IPS-11a (cell line): ENCODE results near the gene GLT1D1.
A peak's percentile ranks its signal among the peaks of the same experiment; 100 is the strongest.
"Not testable (repeated sequence)": the region's sequence is repeated elsewhere in the genome, so short reads cannot be mapped to it uniquely, and the experiment has no call there.

Experiments used
- H3K4me3 ChIP-seq: one replicate; pipeline ENCODE4 v1.5.1; 2013; ENCODE audit warnings: low read depth, low read length, control low read depth

Gene GLT1D1

DNA sequence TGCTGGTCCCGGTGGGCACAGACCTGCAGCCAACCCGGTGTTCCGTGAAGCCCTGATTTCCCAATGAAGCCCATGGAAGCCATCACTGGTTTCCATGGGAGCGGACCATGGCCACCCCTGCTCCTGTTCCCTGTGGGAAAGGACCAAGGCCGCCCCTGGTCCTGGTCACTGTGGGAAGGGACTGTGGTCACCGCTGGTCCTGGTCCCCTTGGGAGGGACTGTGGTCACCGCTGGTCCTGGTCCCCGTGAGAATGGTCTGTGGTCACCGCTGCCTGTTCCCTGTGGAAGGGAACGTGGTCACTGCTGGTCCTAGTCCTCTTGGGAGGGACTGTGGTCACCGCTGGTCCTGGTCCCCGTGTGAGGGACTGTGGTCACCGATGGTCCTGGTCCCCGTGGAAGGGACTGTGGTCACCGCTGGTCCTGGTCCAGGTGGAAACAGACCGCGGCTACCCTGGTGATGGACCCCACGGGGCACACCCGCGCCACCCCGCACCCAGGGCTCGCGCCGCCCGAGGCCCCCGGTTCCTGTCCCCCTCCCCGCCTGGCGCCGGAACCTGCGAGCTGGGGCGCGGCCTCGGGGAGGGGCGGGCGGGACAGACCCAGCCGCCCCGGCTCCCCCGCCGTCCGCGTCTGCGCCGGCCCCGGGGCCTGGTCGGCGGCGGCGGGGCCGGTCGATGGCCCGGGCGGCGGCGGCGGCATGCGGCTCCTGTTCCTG lies at the start of gene GLT1D1:
GLT1D1 (plus strand) TSS at position 594 of the 715 bp plus-strand sequence; CDS start at position 698, 104 bp downstream.
- peak within 1 kb of the TSS; percentile 61 for H3K4me3 ChIP-seq

DNA sequence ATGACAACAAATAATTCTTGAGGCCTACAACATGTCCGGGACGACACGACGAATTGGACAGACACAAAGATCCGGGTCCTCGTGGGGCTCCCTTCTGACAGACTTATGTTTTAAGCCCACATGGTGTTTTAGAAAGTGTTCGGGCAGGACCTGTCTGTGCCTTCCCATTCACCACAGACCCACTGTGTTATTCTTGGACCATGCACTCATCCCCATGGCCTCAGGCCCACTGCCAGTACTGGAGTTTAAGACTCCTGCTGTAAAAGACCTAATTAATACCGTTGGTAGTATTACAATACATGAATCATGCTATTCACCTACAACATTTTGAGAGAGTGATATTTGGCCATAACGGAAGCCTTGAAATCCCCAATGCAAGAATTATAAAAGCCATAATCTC lies 49.5 kb upstream of the GLT1D1 start:
- H3K4me3 ChIP-seq = no peak overlapping the region

DNA sequence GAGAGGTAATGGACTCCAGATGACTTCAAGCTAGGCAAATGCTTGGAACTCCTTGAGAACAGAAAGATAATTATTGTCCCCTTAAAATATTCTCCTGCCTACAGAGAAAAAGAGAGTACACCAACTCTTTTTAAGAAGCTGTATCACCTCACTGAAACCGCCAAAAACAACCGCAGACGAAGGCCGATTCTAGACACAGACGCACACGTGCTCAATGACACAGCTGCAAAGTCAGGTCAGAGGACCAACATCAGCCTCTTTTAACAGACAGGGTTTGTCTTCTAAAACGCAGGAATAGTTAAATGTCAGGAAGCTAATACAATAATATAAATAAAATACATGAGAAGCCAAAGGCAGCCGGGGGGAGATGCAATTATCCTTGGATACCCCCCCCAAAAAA lies 48.5 kb upstream of the GLT1D1 start:
- H3K4me3 ChIP-seq = no peak overlapping the region

DNA sequence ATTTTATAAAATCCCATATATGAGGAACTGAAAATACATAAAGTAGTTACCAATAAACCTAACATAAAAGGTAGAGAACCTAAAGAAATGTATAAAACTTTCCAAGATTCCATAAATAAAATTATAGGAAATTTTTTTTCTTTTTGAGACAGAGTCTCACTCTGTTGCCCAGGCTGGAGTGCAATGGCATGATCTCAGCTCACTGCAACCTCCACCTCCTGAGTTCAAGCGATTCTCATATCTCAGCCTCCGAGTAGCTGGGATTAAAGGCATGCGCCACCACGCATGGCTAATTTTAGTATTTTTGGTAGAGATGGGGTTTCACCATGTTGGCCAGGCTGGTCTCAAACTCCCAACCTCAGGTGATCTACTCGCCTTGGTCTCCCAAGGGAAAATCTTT lies 47.9 kb upstream of the GLT1D1 start:
- not testable (repeated sequence) for H3K4me3 ChIP-seq

DNA sequence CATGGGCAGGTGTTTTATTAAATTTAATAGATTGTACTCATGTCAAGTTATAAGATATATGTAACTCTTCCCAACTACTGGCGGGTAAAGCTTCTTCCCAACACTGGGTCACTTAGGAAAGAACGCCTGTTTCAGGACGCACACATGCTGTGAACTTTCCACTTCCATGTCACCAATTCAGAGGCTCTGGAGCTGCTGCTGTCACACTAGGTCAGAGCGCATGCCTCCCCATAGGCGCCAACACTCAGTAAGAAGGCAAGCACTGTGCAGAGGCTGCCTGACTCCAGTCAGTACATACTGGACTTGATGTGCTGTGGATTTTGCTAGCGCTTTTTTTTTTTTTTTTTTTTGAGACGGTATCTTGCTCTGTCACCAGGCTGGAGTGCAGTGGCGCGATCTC lies 46.7 kb upstream of the GLT1D1 start:
- no peak overlapping the region for H3K4me3 ChIP-seq

DNA sequence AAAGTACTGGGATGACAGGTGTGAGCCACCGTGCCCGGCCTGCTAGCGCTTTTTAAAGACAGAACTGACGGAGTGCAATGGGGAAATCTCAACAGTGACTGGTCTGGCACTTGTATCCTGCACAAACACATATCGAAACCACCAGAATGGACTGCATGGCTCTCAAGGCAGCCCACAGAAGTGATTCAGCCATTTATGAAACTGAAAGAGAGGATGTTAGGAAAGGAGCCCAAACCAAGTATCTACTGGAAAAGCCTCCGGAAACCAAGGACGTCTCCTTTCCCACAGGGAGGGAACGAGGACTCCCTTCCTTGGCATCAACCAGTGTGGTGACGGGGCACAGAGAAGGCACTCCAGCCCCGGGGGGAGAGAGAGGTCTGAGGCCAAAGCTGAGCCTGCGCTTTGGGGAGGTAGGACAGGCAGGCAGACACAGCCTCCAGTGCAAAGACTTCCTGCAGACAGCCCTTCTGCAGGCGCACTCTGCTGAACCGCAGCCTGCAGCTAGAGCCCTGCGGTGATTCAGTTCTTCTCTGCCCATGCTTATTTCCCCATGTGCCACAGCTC lies 46.0 kb upstream of the GLT1D1 start:
- no peak overlapping the region for H3K4me3 ChIP-seq

DNA sequence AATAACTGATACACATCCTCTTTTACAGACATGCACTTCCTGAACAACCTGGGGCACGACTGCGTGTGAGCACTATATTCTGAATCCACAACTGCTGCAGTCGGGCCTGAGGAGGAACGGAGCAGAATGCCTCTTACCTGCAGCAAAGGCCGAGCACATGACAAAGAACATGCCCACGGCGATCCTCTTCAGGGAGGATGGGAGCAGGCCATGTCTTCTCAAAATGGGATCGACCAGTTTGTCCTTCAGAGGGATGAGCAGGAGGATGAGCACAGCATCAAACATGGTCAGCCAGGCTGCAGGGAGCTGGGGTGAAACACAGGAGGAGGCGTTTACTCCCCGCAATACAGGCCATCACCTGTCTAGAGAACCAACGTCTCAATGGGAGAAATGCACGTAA lies 44.6 kb upstream of the GLT1D1 start:
- H3K4me3 ChIP-seq = no peak overlapping the region

DNA sequence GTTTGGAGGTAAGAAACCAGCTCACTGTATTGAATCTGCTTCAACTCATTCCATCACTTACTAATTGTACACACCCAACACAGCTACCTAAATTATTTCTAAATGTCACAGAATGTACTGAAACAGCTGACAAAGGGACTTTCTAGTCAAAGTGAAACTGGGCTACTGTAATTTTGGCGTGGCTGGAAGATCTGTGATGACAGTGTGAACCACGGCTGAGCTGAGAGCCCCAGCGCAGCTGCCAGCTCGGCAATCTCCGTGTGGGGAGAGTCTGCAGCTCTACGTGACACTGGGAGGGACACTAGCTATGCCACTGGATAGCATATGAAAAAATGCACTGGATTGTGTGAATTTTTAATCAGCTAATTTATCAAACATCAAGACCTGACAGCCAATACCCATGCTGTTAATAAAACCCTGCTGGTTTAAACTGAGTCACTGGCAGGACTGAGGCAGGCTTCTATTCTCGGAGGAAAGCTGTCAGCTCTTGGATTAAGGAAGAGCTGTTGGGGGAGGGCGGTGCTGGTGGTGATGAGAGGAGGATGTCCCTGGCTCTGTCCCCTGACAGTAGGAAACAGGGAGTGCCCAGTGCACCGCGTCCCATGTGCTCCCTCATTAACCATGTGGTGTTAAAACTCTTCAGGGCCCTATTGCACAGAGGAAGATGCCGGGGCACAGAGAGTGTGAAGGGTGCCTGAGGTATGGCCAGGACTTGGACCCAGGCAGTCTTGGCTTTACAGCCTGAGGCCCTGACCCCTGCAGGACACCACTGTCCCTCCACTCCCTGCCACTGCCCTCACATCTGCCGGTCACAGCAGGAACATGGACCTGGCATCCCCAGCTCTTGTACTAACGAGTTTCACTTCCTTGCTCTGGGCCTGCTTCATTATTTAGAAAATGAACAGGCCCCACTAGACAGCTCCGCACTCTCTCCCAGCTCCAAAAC lies 42.8 kb upstream of the GLT1D1 start:
- no peak overlapping the region for H3K4me3 ChIP-seq

DNA sequence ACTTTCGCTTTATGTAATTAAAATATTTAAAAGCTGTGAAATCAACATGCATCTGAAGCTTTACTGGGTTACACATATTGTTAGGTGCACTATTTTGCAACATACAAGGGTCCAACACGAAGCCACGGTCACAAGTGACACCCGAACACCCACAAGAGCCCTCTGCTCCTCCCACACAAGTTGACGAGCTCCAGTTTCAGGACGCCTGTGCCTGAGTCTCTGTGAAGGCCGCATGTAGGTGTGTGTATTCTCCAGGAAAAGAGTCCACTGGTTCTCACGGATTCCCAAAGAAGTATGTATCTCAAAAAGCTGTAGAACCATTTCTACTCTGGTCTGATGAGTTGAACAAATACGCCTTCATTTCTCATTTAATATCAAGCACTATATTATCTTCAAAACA lies 41.5 kb upstream of the GLT1D1 start:
- no peak overlapping the region for H3K4me3 ChIP-seq

DNA sequence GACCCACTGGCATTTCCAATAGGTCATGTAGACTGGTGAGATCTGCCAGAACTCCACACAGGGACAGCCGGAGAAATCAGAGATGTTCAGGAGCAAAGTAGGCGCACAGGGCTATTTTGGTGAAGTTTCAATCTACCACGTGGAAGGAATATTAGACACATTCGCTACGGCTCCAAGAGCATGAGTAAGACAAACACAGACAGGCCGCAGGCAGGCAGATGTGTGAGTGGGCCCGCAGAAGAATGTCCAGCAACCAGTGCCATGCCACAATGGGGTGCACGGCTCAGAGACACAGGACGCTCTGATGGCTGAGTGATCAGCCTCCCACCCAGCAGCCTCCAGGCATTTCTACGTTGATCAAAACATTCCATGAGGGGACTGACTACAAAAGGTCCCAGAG lies 39.9 kb upstream of the GLT1D1 start:
- H3K4me3 ChIP-seq = no peak overlapping the region

DNA sequence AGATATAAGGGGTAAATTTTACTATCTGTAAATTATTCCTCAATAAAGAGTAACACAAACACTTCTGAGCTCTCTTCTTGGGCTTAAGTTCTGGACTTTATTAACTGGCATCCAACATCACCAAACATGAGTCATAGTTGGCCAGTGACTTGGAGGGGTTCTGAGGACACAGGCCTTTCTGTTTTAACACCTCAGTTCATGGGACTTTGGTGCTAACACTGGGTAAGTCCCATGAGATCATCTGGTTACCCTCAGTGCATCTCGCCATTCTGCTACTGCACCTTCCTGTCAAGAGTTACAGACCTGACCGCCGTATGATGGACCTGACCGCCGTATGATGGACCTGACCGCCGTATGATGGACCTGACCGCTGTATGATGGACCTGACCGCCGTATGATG lies 39.4 kb upstream of the GLT1D1 start:
- H3K4me3 ChIP-seq = no peak overlapping the region

DNA sequence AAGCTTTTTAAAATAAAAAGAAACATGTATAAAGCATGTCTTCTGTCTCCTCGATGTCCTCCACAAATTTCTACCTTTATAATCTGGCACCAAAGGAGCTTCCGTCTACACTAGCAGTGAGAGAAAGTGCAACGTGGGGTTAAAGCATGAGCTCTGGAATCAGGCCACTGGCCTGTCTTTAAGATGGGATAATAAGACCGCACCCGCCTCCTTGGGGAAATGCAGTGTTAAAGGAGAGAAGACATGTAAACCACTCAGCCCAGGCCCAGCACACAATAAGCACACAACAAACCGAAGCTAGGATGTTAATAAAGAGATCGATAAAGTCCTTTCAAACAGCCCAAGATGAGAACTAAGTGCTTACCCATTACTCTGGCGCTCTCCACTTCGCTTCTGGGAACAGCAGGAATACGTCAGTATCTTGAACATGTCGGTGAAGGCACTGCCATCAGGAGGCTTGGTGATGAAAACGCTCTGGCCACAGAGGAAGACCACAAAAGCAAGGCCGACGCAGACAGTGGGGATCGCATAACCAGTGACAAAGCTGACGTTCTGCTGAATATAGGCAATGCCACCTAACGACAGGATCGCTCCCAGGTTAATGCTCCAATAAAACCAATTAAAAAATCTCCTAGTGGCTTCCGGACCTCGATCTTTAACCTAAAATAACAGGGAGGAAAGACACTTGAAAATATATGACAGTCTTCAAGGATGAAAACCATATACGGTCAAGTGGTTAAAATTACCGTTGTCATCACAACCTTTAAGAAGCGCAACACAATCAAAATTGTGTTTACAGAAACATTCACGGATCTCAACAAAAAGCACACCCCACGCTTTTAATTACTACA lies 38.6 kb upstream of the GLT1D1 start:
- H3K4me3 ChIP-seq = no peak overlapping the region

DNA sequence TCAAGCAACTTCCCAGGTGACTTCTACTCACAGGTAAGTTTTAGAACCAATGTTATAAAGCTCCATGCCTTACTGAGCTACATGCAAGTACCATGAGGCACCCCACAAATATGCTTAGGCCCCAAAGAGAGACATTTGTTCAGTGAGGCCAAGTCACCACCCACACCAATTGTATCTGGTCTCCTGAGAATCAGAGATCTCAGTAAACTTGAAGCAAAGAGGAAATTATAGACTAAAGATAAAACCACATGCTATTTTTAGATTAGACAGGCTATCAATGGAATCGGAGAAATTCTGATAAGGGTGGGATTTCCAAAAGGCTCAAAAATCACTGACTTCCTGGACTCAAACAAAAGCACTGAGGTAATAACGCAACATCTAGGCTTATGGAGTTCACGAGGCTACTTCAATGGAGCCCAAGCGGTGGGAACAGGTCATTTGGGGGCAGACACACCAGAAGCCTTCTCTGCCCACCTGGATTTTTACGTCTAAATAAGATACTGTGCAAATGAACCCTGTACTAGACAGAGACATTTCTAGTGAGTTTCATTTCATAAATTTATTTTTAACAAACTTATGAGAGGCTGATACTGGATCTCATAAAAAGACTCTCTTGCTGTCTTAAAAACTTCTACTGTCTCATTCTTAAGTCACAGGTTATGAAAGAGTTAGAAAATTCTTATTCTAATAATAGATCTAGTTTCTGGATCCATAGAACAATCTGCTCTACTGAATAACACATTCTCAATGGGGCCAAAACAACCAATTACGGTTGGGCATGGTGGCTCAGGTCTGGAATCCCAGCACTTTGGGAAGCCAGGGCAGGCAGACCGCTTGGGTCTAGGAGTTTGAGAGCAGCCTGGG lies 37.3 kb upstream of the GLT1D1 start:
- no peak overlapping the region for H3K4me3 ChIP-seq

DNA sequence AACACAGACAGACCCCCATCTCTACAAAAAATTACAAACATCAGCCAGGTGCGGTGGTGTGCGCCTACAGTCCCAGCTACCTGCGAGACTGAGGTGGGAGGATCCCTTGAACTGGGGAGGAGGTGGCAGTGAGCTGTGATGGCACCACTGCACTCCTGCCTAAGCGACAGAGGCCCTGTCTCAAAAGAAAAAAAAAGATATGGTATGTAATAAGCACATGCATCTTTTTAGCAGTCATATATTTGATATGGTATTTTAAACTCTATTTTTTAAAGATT lies 36.7 kb upstream of the GLT1D1 start:
- no peak overlapping the region for H3K4me3 ChIP-seq

DNA sequence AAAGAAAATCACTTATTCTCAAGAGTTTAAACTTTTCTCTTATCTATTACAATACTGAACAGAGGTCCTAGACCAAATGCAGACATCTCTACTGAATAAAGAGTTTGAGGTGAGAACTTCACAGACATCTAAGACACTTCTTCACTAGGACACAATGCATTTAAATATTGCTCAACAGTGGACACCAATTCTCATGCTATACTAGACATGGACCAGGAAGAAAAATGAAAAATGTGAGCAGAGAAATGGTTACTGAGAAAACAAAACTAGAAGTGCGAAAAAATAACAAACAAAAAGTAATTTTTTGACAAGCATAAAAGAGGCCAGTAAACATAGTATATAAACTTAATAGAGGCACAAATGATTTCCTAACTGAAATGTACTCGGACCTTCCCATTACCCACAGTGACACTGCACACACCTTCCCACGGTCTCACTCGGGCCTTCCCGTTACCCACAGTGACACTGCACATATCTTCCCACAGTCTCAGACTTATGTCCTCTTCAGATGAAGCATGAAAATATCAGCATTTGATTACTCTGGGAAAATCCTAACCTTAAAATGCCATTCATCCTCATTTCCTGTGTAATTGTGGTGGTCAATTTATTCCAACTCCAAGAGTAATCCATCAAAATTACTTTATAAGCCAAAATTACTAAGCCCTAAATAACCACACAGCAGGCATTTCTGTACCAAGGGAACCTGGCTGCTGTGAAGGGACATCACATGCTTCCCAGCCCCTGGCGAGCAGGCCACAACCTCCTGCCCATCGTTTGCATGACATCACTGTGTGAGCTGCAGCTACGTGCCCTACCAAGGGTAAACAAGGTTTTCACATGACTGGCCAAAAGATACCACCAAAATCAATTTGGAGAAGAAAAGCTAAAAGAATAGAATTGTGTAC lies 35.9 kb upstream of the GLT1D1 start:
- H3K4me3 ChIP-seq = no peak overlapping the region

DNA sequence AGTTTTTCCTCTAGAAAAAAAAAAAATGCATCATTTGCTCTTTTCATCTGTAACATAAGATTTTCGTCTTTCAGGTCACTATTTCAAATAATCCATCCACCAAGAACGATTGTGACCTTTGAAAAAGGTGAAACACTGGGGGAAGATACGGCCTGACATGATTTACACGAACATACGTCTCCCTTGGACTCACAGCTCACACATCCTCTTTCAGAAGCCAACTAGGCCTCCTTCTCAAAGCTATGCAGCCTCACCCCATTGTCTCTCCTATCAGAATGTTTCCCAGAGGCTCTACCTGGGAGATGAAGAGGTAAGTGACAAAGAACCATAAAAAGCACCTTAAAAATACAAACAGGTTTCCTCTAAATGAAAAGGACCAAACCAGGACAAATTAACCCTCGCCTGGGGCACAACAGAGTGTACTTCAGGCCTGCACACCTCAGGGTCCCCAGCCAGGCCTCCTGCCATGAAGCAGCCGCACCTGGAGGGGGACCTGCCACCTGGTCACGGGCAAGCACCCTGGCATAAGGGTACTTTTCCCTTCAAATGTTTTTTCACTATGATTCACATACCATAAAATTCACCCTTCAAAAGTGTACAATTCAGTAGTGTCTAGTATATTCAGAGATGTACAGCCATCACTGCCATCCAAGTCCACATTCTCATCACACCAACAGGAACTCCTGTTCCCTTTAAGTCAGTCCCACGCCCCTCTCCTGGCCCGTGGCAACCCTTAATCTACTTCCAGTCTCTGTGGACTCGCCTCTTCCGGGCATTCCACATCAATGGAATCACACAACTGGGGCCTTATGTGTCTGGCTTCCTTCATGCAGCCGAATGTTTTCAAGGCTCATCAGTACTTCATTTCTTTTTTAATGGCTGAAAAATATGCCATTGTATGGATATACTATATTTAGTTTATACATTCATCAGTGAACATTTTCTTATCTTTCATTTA lies 34.9 kb upstream of the GLT1D1 start:
- no peak overlapping the region for H3K4me3 ChIP-seq

DNA sequence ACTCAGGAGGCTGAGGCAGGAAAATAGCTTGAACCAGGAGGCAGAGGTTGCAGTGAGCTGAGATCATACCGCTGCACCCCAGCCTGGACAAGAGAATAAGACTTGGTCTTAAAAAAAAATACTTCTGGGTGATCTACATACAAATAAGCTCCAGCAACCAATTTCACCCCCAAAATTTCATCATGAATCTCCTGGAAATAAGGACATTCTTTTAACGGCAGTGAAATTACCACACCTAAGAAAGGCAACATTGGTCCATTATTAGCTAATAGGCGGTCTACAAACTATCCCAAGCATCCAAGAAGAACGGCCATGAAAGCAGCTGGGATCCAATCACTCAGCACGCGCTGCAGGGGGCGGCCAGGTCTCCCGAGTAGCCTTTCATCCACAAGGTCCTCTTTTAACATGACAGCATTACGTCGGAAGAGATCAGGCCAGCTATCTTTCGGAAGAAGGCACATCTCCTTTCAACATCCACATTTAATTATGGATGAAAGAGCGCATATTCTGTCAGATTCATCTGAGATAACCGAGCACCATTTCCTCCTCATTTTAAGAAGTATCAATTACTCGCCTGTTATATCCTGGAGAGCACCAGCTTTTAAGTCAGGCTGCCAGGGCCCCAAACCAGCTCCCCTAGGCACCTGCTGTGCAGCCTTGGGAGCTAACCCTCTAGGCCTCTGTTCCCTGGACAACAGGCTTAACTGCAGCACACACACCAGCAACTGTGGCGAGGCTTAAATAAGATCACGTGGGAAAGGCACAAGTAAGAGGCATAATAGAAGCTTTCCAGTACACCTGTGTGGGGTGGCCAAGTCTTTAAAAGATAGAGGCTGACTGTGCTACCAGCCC lies 33.8 kb upstream of the GLT1D1 start:
- no peak overlapping the region for H3K4me3 ChIP-seq
